ENCODE data around the gene GRK7.

GRCh38 chr3:141804778-141805639 lies 41.8 kb downstream of the GRK7 start:
- no peak for TF ChIP-seq EZH2 (IDR thresholded peaks at IDR 0.05; ENCODE audit: insufficient read depth, poor library complexity, severe bottlenecking)
- no peak for TF ChIP-seq EZH2phosphoT487 (IDR thresholded peaks at IDR 0.05; ENCODE audit: insufficient read depth, low read depth)
